ENCODE results near the gene EIF4B. TPM values are rescaled to one million over a fixed set of nuclear protein-coding genes. Genes with fewer than 3 reads are reported as not detected.

Gene EIF4B
- total and polyA plus RNA-seq, 2 of the 8 experiments (the other 6 are each of a cell fraction or from before 2014, with no cell fraction given), result 269 to 816 TPM

DNA sequence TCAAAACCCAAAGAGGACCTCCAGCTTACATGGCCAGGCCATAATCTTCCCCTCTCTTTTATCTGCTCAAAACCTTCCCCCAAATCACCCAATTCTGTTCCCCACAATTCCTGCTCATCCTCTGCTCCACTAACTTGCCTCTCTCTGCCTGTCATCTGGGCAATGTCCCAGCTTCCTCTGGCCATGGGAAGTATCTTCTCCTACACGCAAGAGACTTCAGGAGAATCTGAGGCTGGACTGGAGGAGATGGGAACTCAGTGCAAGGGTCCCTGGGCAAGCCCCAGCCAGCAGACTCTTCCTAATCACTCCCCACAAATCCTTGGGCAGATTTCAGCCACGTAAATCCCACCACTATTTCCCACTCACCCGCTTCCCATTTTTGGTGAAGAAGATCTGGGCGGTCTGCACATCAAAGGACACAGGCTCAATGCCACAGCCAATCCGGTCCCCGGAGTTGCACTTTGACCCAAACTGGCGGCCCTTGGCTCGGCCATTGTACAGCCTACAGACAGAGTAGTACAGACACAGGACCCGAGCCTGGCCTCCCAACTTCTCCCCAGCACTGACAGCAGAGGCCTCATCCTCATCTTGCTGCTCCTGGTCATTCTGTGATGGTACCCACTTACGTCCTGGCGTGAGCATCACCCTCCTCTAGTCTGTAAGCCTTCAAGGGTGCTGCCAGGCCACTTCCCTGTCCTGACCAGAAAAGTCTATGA lies 68.2 kb downstream of the EIF4B start (continued):
- TF ChIP-seq TCF12 (IDR thresholded peaks at IDR 0.05; ENCODE audit: low read depth, low read length) (no peak), KDM4A (IDR thresholded peaks at IDR 0.05; ENCODE audit: low read depth, low read length, severe bottlenecking) (no peak)
- TF ChIP-seq, protein P1, sequence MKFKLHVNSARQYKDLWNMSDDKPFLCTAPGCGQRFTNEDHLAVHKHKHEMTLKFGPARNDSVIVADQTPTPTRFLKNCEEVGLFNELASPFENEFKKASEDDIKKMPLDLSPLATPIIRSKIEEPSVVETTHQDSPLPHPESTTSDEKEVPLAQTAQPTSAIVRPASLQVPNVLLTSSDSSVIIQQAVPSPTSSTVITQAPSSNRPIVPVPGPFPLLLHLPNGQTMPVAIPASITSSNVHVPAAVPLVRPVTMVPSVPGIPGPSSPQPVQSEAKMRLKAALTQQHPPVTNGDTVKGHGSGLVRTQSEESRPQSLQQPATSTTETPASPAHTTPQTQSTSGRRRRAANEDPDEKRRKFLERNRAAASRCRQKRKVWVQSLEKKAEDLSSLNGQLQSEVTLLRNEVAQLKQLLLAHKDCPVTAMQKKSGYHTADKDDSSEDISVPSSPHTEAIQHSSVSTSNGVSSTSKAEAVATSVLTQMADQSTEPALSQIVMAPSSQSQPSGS (IDR thresholded peaks at IDR 0.05; ENCODE audit: low read length), result no peak
